Thyroid gland (tissue), 4 donors: ENCODE measurements around the gene SATB1.

ENCODE experiments used
- POLR2A ChIP-seq, 2 donors: fragments of 450-650 bp; IDR thresholded peaks; one replicate each; pipeline ENCODE4 v1.6.1; 2017; ENCODE audit warnings: antibody characterized with exemption in 2 of 2, mild to moderate bottlenecking in 2 of 2, moderate library complexity in 1 of 2
- TF ChIP-seq, protein P1 (sequence below), 6 experiments: fragments of 200-600 bp in 3 of 6; fragments of 450-650 bp in 3 of 6; sonication (generic) in 3 of 6; IDR thresholded peaks; one replicate each; pipeline ENCODE4 v1.5.1; 2016 to 2019; ENCODE audit warnings: antibody characterized with exemption in 6 of 6, mild to moderate bottlenecking in 2 of 6, inconsistent platforms in 1 of 6, moderate library complexity in 1 of 6

DNA sequence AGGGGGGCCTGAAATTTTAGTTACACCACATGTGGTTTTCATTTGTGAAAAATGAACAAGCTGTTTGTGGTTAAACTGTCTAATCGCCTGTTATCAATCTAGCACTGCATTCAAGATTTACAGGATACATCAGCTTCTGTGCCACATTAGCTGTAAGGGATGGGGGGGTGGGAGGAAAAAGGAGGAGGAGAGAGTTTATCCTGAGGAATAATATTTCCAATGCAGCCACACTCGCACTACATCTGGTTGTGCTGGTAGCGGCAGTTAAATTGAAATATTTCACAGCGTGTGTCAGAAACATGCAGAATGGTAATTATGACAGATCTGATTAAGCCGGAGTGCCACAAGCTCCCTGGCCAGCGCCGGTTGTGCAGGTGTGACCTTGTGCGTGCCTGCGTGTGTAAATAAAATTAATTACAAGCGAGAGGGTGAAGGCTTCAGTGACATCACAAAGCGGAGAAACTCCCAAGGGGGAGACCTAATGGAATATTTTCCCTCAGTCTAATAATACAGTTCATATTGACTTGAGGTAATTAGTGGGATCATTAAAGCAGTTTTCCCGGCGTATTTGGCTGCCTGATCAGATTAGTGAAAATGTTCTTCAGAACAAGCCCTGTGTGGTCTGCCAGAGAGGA, 55.5 kb downstream of the SATB1 start:
- TF ChIP-seq, protein P1, sequence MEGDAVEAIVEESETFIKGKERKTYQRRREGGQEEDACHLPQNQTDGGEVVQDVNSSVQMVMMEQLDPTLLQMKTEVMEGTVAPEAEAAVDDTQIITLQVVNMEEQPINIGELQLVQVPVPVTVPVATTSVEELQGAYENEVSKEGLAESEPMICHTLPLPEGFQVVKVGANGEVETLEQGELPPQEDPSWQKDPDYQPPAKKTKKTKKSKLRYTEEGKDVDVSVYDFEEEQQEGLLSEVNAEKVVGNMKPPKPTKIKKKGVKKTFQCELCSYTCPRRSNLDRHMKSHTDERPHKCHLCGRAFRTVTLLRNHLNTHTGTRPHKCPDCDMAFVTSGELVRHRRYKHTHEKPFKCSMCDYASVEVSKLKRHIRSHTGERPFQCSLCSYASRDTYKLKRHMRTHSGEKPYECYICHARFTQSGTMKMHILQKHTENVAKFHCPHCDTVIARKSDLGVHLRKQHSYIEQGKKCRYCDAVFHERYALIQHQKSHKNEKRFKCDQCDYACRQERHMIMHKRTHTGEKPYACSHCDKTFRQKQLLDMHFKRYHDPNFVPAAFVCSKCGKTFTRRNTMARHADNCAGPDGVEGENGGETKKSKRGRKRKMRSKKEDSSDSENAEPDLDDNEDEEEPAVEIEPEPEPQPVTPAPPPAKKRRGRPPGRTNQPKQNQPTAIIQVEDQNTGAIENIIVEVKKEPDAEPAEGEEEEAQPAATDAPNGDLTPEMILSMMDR (IDR thresholded peaks at IDR 0.05): no peak
- TF ChIP-seq POLR2A (IDR thresholded peaks at IDR 0.05): no peak
